ENCODE data around the gene LPP.

DNA sequence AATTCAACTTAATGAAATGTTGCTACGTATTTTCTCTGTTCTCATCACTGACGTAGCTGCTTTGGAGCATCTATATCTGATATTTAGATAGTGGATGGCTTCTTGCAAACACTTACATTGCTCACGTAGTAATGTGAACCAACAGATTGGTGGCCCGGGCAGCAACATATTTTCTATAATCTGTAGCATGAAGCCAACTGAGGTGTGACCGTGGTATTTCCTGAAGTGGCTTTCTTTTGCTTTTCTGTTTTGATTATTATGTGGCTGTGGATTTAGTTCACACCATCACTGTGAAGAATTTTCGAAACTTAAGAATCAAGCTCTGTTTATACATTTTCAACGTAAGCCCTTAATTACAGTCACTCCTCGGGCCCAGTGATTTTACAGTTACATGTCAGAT lies 288.5 kb downstream of the LPP start:
- no peak for TF ChIP-seq GLI4 (CRISPR knock-in tag; IDR thresholded peaks at IDR 0.05; ENCODE audit: borderline replicate concordance)
- no peak for TF ChIP-seq SMAD1 (CRISPR knock-in tag; IDR thresholded peaks at IDR 0.05; ENCODE audit: borderline replicate concordance, low read depth)
- no peak for TF ChIP-seq MBD4 (IDR thresholded peaks at IDR 0.05; ENCODE audit: borderline replicate concordance, low read length)
- no peak for TF ChIP-seq CHD4 (IDR thresholded peaks at IDR 0.05; ENCODE audit: borderline replicate concordance, low read length)
- TF ChIP-seq, protein P1, sequence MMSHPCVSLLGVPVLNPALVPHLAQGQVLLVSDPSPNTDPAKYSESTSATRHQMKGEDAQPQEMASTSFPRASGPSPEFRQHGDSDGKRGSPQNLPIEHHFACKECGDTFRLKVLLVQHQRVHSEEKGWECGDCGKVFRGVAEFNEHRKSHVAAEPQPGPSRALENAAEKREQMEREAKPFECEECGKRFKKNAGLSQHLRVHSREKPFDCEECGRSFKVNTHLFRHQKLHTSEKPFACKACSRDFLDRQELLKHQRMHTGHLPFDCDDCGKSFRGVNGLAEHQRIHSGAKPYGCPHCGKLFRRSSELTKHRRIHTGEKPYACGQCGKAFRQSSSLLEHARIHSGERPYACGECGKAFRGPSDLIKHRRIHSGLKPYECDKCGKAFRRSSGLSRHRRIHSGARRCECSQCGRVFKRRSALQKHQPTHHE (CRISPR knock-in tag; IDR thresholded peaks at IDR 0.05; ENCODE audit: borderline replicate concordance): no peak
- TF ChIP-seq, protein P2, sequence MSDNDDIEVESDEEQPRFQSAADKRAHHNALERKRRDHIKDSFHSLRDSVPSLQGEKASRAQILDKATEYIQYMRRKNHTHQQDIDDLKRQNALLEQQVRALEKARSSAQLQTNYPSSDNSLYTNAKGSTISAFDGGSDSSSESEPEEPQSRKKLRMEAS (IDR thresholded peaks at IDR 0.05): no peak
- no peak for TF ChIP-seq POLR2AphosphoS5 (IDR thresholded peaks at IDR 0.05; ENCODE audit: low read depth, low read length)
- no peak for TF ChIP-seq ZNF563 (CRISPR knock-in tag; IDR thresholded peaks at IDR 0.05)
- no peak for TF ChIP-seq ZNF251 (CRISPR knock-in tag; IDR thresholded peaks at IDR 0.05)
- no peak for TF ChIP-seq POLR2A (IDR thresholded peaks at IDR 0.05; ENCODE audit: insufficient read depth in 1 of 2, low read depth in 2 of 2, low read length in 2 of 2)
- TF ChIP-seq, protein P3, sequence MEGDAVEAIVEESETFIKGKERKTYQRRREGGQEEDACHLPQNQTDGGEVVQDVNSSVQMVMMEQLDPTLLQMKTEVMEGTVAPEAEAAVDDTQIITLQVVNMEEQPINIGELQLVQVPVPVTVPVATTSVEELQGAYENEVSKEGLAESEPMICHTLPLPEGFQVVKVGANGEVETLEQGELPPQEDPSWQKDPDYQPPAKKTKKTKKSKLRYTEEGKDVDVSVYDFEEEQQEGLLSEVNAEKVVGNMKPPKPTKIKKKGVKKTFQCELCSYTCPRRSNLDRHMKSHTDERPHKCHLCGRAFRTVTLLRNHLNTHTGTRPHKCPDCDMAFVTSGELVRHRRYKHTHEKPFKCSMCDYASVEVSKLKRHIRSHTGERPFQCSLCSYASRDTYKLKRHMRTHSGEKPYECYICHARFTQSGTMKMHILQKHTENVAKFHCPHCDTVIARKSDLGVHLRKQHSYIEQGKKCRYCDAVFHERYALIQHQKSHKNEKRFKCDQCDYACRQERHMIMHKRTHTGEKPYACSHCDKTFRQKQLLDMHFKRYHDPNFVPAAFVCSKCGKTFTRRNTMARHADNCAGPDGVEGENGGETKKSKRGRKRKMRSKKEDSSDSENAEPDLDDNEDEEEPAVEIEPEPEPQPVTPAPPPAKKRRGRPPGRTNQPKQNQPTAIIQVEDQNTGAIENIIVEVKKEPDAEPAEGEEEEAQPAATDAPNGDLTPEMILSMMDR (CRISPR knock-in tag; IDR thresholded peaks at IDR 0.05): no peak
- no peak for TF ChIP-seq SMARCC2 (IDR thresholded peaks at IDR 0.05)
- TF ChIP-seq YY1 (IDR thresholded peaks at IDR 0.05; ENCODE audit: insufficient read depth, insufficient replicate concordance, low read depth, low read length): no peak
